HG02610 (cell line): ENCODE results near the gene RFNG.

Source experiments
- ATAC-seq: cut with Tn5 transposase; IDR thresholded peaks from one replicate; pipeline ENCODE4 v1.9.1; 2021; ENCODE audit warnings: mild to moderate bottlenecking, moderate library complexity; ENCODE audit not compliant: unreplicated experiment

Gene RFNG

DNA sequence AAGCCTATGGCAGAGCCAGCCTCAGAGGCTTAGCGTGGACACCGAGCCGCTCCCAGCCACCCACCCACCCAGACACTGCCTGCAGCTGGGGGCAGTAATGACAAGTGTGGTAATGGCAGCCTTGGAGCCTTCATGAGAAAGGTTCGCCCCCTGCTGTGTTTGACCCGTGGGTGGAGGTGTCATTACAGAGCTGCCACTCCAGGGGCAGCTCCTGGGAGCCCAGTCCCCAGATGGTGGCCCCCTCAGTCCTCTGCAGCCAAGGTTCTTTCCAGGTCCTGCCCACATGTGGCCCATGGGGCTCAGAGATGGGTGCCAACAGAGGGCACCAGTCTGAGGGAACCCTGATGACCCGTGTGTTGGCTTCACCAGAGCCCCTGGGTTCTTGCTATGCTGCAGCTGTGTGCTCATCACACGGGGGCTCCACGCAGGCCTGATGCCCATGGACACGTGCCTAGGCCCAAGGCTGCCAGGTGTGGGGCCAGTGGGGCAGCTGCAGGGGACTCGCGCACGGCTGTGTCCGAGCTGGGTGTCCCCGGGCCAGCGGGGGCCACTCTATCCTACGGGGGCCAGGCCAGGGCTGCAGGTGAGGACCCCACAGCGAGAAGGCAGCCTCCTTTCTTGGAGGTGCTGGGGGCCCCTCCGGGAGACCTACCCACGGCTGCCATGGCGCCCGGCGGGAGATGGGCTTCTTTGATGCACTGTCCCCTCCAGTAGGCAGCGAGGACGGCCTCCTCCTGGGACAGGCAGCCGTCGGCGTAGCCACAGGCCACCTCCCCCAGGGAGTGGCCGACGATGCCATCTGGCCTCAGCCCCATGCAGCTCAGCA lies 38.3 kb upstream of the RFNG start:
- no peak for ATAC-seq

GRCh38 chr17:82088838-82089722 lies 37.5 kb upstream of the RFNG start:
- ATAC-seq: no peak

DNA sequence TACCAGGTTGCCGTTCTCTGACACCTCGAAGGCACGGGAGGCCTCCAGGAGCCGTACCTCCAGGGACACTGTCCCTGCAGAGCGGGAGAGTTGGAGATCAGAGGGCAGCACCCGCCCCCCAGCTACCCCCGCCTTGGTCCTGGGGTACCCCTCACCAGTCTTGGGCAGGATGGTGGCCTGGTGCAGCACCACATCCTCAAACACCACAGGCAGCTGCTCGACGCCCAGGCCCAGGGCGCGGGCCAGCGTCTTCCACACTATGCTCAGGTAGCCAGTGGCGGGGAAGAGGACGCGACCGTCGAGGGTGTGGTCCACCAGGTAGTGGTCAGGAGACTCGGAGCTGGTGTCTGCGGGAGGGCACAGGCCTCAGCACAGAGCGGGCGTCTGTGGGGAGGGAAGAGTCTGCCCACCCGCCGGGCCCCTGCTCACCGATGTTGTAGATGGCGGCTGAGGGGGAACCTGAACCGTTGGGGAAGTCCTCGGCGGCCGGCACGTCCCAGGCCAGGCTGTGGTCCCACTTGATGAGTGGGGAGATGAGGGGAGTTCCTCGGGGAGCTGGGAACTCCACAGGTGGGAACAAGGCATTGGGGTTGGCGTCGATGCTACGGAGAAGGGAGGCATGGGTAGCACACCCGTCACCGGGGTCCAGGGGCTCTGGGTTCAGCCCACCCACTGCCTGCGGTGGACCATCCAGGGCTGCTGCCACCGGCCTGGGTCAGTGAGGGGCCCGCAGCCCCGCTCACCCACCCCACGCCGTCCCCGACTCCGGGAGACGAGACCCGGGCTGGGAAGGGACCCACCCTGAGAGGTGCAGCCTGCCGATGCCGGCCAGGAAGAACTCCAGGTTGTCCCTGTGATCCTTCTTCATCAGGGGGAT lies 36.6 kb upstream of the RFNG start:
- no peak for ATAC-seq

- no peak for ATAC-seq
Measured at GRCh38 chr17:82086941-82087906, 35.6 kb upstream of the RFNG start.

GRCh38 chr17:82085931-82086764 lies 34.5 kb upstream of the RFNG start:
- ATAC-seq: no peak

DNA sequence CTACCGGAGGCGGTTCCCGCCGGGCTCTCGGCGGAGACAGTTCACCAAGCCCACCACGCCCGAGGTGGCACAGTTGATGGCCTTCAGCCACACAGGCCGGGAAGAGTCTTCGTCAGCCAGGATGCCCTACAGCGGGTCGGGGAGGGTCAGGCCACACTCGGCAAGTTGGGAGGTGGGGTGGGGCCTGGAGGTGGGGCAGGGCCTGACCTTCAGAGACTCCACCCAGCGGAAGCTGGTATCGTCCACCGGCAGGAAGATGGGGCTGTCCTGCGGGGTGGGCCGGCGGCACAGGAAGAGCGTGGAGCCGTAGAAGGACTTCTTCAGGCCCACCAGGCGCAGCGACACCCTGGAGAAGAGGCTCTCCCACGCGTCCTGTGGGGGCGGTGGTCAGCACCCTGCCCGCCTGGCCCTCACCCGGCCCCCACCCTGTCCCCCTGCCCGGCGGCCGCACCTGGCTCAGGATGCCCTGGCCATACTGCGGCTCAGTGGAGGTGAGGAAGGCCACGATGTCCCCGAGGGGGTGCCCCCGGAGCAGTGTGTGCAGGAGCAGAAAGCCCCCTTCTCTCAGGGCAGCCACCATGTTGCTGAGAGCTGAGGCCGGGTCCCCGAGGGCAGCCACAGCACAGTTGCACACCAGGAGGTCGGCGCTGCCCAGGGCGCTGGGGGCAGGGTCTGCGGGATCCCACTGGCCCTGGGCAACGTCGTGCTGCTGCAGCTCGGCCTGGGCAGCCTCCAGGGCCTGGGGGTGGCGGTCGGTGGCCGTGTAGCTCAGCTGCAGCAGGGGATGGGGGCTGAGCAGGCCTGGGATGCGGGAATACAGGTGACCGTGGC lies 33.6 kb upstream of the RFNG start:
- no peak for ATAC-seq

DNA sequence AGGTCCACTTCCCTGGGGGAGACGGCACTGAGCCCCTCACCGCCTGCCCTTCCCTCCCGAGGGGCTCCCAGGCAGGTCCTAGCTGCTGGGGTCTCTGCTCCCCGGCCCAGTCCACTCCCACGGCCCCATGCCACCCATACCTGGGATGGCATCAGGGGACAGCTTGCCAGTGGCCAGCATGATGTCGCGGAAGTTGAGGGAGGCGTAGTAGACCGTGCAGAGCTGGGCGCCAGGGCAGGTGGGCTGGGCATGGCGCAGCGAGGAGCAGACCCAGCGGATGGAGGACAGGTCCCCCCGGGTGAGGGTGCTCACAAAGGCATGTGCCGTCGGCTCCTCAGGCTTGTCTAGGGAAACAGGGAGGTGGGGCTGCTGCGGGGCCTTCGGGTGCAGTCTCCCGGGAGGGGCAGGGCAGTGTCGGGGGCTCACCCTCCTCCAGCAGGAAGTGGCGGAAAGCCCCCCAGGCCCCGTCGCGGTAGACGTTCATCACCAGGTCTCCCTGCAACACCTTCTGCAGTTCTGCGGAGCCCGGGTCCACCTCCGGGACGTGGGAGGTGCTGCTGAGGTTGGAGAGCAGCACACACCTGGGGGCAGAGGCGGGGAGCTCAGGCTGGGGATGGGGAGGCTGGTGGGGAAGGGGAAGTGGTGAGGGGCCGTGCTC lies 32.9 kb upstream of the RFNG start:
- no peak for ATAC-seq

DNA sequence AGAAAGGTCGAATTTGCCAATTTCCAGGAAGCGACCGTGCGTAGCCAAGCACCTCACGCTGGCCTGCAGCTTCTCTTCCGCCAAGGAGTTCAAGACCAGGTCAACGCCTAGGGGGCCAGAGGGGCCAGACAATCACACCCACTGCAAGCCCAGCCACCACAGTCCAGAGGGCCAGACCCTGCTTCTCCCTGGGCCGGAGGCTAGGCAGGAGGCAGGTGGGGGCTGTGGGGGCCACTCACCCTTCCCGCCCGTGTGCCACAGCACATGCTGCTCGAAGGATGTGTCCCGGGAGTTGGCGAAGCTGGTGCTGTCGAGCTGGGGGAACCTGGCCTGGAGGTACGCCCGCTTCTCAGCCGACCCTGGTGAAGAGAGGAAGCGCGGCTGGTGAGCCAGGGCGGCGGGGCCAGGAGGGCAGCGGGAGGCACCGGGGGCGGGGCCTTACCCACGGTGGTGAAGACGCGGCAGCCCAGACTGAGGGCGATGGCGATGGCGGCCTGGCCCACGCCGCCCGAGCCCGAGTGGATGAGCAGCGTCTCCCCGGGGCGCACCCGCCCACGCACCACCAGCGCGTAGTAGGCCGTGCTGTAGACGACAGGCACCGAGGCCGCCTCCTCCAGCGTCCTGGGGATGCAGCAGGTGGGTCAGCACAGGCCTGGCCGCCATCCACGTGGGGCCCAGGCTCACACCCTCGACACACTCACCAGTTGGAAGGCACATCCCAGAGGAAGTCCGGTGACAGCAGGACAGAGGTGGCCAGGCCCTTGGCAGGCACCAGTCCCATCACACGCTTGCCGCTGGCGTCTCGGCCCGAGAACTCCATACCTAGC lies 32.1 kb upstream of the RFNG start:
- no peak for ATAC-seq

- no peak for ATAC-seq
Measured at GRCh38 chr17:82083009-82083408, 31.4 kb upstream of the RFNG start.

- ATAC-seq: no peak
Measured at GRCh38 chr17:82082456-82082855, 30.8 kb upstream of the RFNG start.

DNA sequence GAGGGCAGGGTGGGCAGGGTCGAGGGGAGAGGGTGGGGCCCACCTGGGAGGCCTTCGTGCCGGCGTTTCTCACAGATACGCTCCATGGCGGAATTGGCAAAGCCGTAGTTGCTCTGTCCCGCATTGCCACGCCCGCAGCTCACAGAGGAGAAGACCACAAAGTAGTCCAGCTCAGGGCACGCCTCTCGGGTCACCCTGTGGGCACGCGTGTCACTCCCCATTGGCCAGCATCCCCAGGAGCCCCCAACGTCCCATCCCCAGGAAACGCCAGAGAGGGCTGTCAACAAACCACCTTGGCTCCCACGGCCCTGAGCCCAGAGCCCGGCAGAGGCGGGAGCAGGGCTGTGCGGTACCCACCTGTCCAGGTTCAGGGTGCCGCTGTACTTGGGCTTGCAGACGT lies 30.4 kb upstream of the RFNG start:
- ATAC-seq: no peak

GRCh38 chr17:82081546-82081945 lies 29.9 kb upstream of the RFNG start:
- ATAC-seq: no peak

- no peak for ATAC-seq
Measured at GRCh38 chr17:82080789-82081464, 29.3 kb upstream of the RFNG start.

DNA sequence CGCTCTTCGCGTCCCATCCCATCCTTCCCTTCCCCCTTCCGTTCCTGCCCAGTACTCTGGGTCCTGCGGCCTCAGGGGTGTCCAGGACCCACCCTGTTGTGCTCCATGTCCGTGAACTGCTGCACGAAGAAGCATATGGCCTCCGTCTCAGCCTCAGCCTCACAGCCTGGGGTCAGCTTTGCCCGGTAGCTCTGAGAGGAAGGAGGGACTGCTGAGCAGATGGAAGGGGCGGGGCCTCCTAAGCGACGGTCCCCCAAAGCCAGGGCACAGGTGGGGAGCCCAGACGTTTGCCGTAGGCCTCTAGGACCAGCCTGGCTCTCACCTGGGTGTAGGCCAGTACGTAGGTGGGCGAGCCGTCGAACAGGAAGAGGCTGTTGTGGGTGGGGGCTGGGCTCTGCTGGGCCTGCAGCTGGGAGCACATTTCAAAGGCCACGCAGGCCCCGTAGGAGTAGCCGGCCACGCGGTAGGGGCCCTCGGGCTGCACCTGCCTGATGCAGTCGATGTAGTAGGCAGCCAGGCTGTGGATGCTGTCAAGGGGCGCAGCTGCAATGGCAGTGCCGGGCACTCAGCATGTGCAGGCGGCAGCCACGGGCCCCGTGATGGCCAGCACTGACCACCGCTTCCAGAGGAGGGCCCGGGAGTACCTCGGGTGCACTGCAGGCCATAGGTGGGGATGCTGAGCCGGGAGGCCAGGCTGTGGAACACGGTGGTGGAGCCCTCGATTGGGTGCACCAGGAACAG lies 28.6 kb upstream of the RFNG start:
- no peak for ATAC-seq

GRCh38 chr17:82079001-82079677 lies 27.5 kb upstream of the RFNG start:
- no peak for ATAC-seq
